Muscle layer of duodenum (tissue), 2 donors: ENCODE data around the gene SERPINB5.

ENCODE experiments used
- H3K27ac ChIP-seq: one replicate; pipeline ENCODE4 v1.7.0; 2013; ENCODE audit warnings: mild to moderate bottlenecking, low read length
- H3K27me3 ChIP-seq: one replicate; pipeline ENCODE4 v1.7.0; 2013; ENCODE audit warnings: low read depth, mild to moderate bottlenecking, control low read depth, low read length
- H3K36me3 ChIP-seq, 2 donors: one replicate each; pipeline ENCODE4 v1.7.0; 2013; ENCODE audit warnings: low read length in 2 of 2, control low read depth in 1 of 2, mild to moderate bottlenecking in 1 of 2; ENCODE audit not compliant: insufficient read depth in 2 of 2, control insufficient read depth in 1 of 2
- H3K4me1 ChIP-seq, 2 donors: one replicate each; pipeline ENCODE4 v1.7.0; 2013; ENCODE audit warnings: low read length in 2 of 2, mild to moderate bottlenecking in 2 of 2, control low read depth in 1 of 2, moderate library complexity in 1 of 2; ENCODE audit not compliant: insufficient read depth in 2 of 2, control insufficient read depth in 1 of 2
- H3K4me3 ChIP-seq, 2 donors: one replicate each; pipeline ENCODE4 v1.7.0; 2013; ENCODE audit warnings: low read length in 2 of 2, low read depth in 1 of 2, mild to moderate bottlenecking in 1 of 2
- H3K9me3 ChIP-seq, 2 donors: one replicate each; pipeline ENCODE4 v1.7.0; 2013; ENCODE audit warnings: low read length in 2 of 2, control low read depth in 1 of 2, mild to moderate bottlenecking in 1 of 2; ENCODE audit not compliant: control insufficient read depth in 1 of 2
- donor health status: healthy.

The SERPINB5 gene

GRCh38 chr18:63476668-63477067, at the start of gene SERPINB5:
Gene SERPINB5 (plus strand): TSS chr18:63476958. CDS start chr18:63484429, 7,471 bp downstream.
- Histone ChIP-seq H3K4me3 (peak within 1 kb of the TSS in 1 of 2 donors; percentile 54), H3K36me3 (no peaks in the 10 kb centered on the region), H3K27me3 (no peaks in the 10 kb centered on the region), H3K4me1 (no peaks in the 10 kb centered on the region), H3K9me3 (no peaks in the 10 kb centered on the region), H3K27ac (no peak within 1 kb of the TSS)

GRCh38 chr18:63427558-63427957, 49.2 kb upstream of the SERPINB5 start:
- Histone ChIP-seq H3K4me3 (no peak overlapping the region), H3K27me3 (no peaks in the 10 kb centered on the region), H3K4me1 (peaks cover 0 to 6% of the 10 kb centered on the region in 2 donors), H3K36me3 (no peaks in the 10 kb centered on the region), H3K27ac (no peak overlapping the region), H3K9me3 (no peaks in the 10 kb centered on the region)

GRCh38 chr18:63430526-63430925, 46.2 kb upstream of the SERPINB5 start:
- Histone ChIP-seq H3K4me1 (no peaks in the 10 kb centered on the region), H3K27me3 (no peaks in the 10 kb centered on the region), H3K27ac (no peak overlapping the region), H3K36me3 (no peaks in the 10 kb centered on the region), H3K9me3 (no peaks in the 10 kb centered on the region), H3K4me3 (no peak overlapping the region)

GRCh38 chr18:63431180-63431579, 45.6 kb upstream of the SERPINB5 start:
- H3K4me3 ChIP-seq = no peak overlapping the region
- H3K27ac ChIP-seq = no peak overlapping the region
- H3K27me3 ChIP-seq = no peaks in the 10 kb centered on the region
- H3K9me3 ChIP-seq = no peaks in the 10 kb centered on the region
- H3K36me3 ChIP-seq = no peaks in the 10 kb centered on the region
- no peaks in the 10 kb centered on the region for H3K4me1 ChIP-seq

- H3K4me3 ChIP-seq = no peak overlapping the region
- H3K9me3 ChIP-seq = no peaks in the 10 kb centered on the region
- H3K4me1 ChIP-seq = no peaks in the 10 kb centered on the region
- no peak overlapping the region for H3K27ac ChIP-seq
- no peaks in the 10 kb centered on the region for H3K36me3 ChIP-seq
- H3K27me3 ChIP-seq = no peaks in the 10 kb centered on the region
Measured at GRCh38 chr18:63433334-63433866, 43.4 kb upstream of the SERPINB5 start.

- no peaks in the 10 kb centered on the region for H3K27me3 ChIP-seq
- H3K36me3 ChIP-seq = no peaks in the 10 kb centered on the region
- H3K27ac ChIP-seq = no peak overlapping the region
- no peaks in the 10 kb centered on the region for H3K9me3 ChIP-seq
- H3K4me3 ChIP-seq = no peak overlapping the region
- H3K4me1 ChIP-seq = peaks cover 3 to 12% of the 10 kb centered on the region in 2 donors
Measured at GRCh38 chr18:63438181-63438580, 38.6 kb upstream of the SERPINB5 start.

- Histone ChIP-seq H3K4me3 (no peak overlapping the region), H3K27ac (no peak overlapping the region), H3K9me3 (no peaks in the 10 kb centered on the region), H3K4me1 (peaks cover 3 to 12% of the 10 kb centered on the region in 2 donors), H3K27me3 (no peaks in the 10 kb centered on the region), H3K36me3 (no peaks in the 10 kb centered on the region)
Measured at GRCh38 chr18:63439334-63439733, 37.4 kb upstream of the SERPINB5 start.

GRCh38 chr18:63440219-63440618, 36.5 kb upstream of the SERPINB5 start:
- Histone ChIP-seq H3K36me3 (no peaks in the 10 kb centered on the region), H3K9me3 (no peaks in the 10 kb centered on the region), H3K27me3 (no peaks in the 10 kb centered on the region), H3K4me1 (peaks cover 3 to 17% of the 10 kb centered on the region in 2 donors), H3K27ac (no peak overlapping the region), H3K4me3 (no peak overlapping the region)

GRCh38 chr18:63440881-63441280, 35.9 kb upstream of the SERPINB5 start:
- Histone ChIP-seq H3K4me3 (no peak overlapping the region), H3K4me1 (peaks cover 3 to 17% of the 10 kb centered on the region in 2 donors), H3K36me3 (no peaks in the 10 kb centered on the region), H3K27me3 (no peaks in the 10 kb centered on the region), H3K9me3 (no peaks in the 10 kb centered on the region), H3K27ac (no peak overlapping the region)

GRCh38 chr18:63443829-63444228, 32.9 kb upstream of the SERPINB5 start:
- H3K4me1 ChIP-seq = peaks cover 3 to 17% of the 10 kb centered on the region in 2 donors
- H3K4me3 ChIP-seq = no peak overlapping the region
- H3K9me3 ChIP-seq = no peaks in the 10 kb centered on the region
- H3K27ac ChIP-seq = no peak overlapping the region
- no peaks in the 10 kb centered on the region for H3K27me3 ChIP-seq
- H3K36me3 ChIP-seq = no peaks in the 10 kb centered on the region

GRCh38 chr18:63444580-63444979, 32.2 kb upstream of the SERPINB5 start:
- Histone ChIP-seq H3K27ac (no peak overlapping the region), H3K27me3 (no peaks in the 10 kb centered on the region), H3K4me3 (no peak overlapping the region), H3K9me3 (no peaks in the 10 kb centered on the region), H3K36me3 (no peaks in the 10 kb centered on the region), H3K4me1 (peaks cover 3 to 11% of the 10 kb centered on the region in 2 donors)

GRCh38 chr18:63445037-63445436, 31.7 kb upstream of the SERPINB5 start:
- no peak overlapping the region for H3K4me3 ChIP-seq
- no peaks in the 10 kb centered on the region for H3K36me3 ChIP-seq
- H3K27ac ChIP-seq = no peak overlapping the region
- H3K9me3 ChIP-seq = no peaks in the 10 kb centered on the region
- H3K27me3 ChIP-seq = no peaks in the 10 kb centered on the region
- peaks cover under 1 to 8% of the 10 kb centered on the region in 2 donors for H3K4me1 ChIP-seq
